K562 (cell line): Measurements from ENCODE around the gene ANK3.

Source experiments
- CBX3 ChIP-seq, 2 experiments: IDR thresholded peaks; 1 replicate in 1 of 2; 2 replicates in 1 of 2; pipeline ENCODE4 v1.6.1; 2012; ENCODE audit warnings: inconsistent platforms in 2 of 2, low read length in 2 of 2, borderline replicate concordance in 1 of 2, control low read depth in 1 of 2
- EP300 ChIP-seq: IDR thresholded peaks from 2 replicates; pipeline ENCODE4 v1.6.1; 2012; ENCODE audit warnings: low read length, improper control_type of control experiment
- EZH2 ChIP-seq: IDR thresholded peaks from 2 replicates; pipeline ENCODE4 v1.6.1; 2012; ENCODE audit warnings: low read depth, mild to moderate bottlenecking, inconsistent platforms, low read length, borderline replicate concordance
- FOXA3 ChIP-seq, 2 experiments: fragments of 450-650 bp in 1 of 2; sonication (generic) in 1 of 2; formaldehyde crosslinking; IDR thresholded peaks in 1 of 2; conservative IDR thresholded peaks in 1 of 2; 2 replicates each; pipeline versions ENCODE4 v1.4.0 to v1.8.0; 2020 to 2022; ENCODE audit warnings: mild to moderate bottlenecking in 2 of 2, missing genetic modification reagents in 1 of 2
- MTA2 ChIP-seq: fragments of 450-650 bp; IDR thresholded peaks from 2 replicates; pipeline ENCODE4 v1.6.1; 2016; ENCODE audit warnings: low read depth
- NFRKB ChIP-seq: fragments of 450-650 bp; IDR thresholded peaks from 2 replicates; pipeline ENCODE4 v1.6.1; 2016; ENCODE audit warnings: low read depth
- ZBTB8A ChIP-seq: fragments of 450-650 bp; IDR thresholded peaks from 2 replicates; pipeline ENCODE4 v1.6.1; 2018; ENCODE audit warnings: mild to moderate bottlenecking, moderate library complexity; ENCODE audit not compliant: partially characterized antibody
- ZZZ3 ChIP-seq: fragments of 450-650 bp; IDR thresholded peaks from 2 replicates; pipeline ENCODE4 v1.6.1; 2016; ENCODE audit warnings: antibody characterized with exemption, mild to moderate bottlenecking, moderate library complexity
- TF ChIP-seq, protein P1 (sequence below): fragments of 250-450 bp; sonication (Bioruptor Pico); IDR thresholded peaks from 2 replicates; pipeline ENCODE4 v1.5.0; 2021; ENCODE audit warnings: mild to moderate bottlenecking, borderline replicate concordance
- TF ChIP-seq, protein P2 (sequence below): fragments of 450-650 bp; IDR thresholded peaks from 2 replicates; pipeline ENCODE4 v1.6.1; 2016; ENCODE audit warnings: borderline replicate concordance
- TF ChIP-seq, protein P3 (sequence below): fragments of 450-650 bp; formaldehyde crosslinking; IDR thresholded peaks from 2 replicates; pipeline ENCODE4 v1.4.0; 2022; ENCODE audit warnings: mild to moderate bottlenecking, moderate library complexity

DNA sequence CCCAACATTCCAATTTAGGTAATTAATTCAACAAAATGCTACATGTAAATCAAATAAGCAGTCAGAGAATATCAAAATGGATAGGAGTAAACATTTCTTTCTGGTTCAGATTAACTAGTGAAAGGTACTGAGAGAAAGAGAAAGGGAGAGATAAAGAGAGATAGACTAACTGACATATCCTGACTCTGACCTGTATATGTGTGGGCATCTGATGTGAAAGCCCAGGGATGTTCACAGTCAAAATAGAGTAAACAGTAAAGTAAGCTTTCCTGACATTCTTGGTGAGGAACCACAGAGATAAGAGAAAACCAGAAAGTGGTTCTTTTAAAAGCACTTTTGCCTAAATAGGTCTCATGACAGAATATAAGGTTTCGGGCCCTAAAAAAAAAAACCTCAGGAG is 37.5 kb upstream of the ANK3 start:
- TF ChIP-seq ZZZ3, result no peak
- no peak for TF ChIP-seq ZBTB8A
- TF ChIP-seq CBX3 (IDR thresholded peaks at IDR 0.05; ENCODE audit: borderline replicate concordance in 1 of 2, low read length in 2 of 2), result no peak
- TF ChIP-seq, protein P1, sequence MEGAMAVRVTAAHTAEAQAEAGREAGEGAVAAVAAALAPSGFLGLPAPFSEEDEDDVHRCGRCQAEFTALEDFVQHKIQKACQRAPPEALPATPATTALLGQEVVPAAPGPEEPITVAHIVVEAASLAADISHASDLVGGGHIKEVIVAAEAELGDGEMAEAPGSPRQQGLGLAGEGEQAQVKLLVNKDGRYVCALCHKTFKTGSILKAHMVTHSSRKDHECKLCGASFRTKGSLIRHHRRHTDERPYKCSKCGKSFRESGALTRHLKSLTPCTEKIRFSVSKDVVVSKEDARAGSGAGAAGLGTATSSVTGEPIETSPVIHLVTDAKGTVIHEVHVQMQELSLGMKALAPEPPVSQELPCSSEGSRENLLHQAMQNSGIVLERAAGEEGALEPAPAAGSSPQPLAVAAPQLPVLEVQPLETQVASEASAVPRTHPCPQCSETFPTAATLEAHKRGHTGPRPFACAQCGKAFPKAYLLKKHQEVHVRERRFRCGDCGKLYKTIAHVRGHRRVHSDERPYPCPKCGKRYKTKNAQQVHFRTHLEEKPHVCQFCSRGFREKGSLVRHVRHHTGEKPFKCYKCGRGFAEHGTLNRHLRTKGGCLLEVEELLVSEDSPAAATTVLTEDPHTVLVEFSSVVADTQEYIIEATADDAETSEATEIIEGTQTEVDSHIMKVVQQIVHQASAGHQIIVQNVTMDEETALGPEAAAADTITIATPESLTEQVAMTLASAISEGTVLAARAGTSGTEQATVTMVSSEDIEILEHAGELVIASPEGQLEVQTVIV (CRISPR knock-in tag), result no peak
- TF ChIP-seq, protein P2, sequence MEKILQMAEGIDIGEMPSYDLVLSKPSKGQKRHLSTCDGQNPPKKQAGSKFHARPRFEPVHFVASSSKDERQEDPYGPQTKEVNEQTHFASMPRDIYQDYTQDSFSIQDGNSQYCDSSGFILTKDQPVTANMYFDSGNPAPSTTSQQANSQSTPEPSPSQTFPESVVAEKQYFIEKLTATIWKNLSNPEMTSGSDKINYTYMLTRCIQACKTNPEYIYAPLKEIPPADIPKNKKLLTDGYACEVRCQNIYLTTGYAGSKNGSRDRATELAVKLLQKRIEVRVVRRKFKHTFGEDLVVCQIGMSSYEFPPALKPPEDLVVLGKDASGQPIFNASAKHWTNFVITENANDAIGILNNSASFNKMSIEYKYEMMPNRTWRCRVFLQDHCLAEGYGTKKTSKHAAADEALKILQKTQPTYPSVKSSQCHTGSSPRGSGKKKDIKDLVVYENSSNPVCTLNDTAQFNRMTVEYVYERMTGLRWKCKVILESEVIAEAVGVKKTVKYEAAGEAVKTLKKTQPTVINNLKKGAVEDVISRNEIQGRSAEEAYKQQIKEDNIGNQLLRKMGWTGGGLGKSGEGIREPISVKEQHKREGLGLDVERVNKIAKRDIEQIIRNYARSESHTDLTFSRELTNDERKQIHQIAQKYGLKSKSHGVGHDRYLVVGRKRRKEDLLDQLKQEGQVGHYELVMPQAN, result no peak
- TF ChIP-seq EP300, result no peak
- TF ChIP-seq MTA2, result no peak
- TF ChIP-seq, protein P3, sequence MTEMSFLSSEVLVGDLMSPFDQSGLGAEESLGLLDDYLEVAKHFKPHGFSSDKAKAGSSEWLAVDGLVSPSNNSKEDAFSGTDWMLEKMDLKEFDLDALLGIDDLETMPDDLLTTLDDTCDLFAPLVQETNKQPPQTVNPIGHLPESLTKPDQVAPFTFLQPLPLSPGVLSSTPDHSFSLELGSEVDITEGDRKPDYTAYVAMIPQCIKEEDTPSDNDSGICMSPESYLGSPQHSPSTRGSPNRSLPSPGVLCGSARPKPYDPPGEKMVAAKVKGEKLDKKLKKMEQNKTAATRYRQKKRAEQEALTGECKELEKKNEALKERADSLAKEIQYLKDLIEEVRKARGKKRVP (CRISPR knock-in tag), result no peak
- TF ChIP-seq EZH2, result no peak
- TF ChIP-seq NFRKB, result no peak
- TF ChIP-seq FOXA3 (CRISPR knock-in tag; conservative IDR thresholded peaks at IDR 0.05 in 1 of 2, IDR thresholded peaks at IDR 0.05 in 1 of 2), result no peak
